GM12878 (cell line): ENCODE data around the gene STX4. TPM values are rescaled to one million over a fixed set of nuclear protein-coding genes. Genes with fewer than 3 reads are reported as not detected.

Source experiments
- ATAC-seq: fragments of 200-7000 bp; cut with Tn5 transposase; 3 replicates; pipeline ENCODE4 v1.9.1; 2020; ENCODE audit warnings: mild to moderate bottlenecking, moderate library complexity
- BruUV-seq: library from RNA; stranded (reverse); fragments of 400-500 nt; replicated peaks from 2 replicates; lab custom pipeline; 2021; lab: Mats Ljungman, UMichigan
- CTCF ChIA-PET: fragments of 300-600 bp; sonication (Branson Sonifier 250); formaldehyde crosslinking; extraction: SDS; loops from one replicate; lab custom pipeline; 2021; ENCODE audit warnings: inconsistent platforms; lab: Yijun Ruan, JAX
- POLR2A ChIA-PET: fragments of 350-600 bp; formaldehyde crosslinking; extraction: SDS; loops from one replicate; lab custom pipeline; 2021; ENCODE audit warnings: inconsistent platforms; lab: Charles Lee
- RAD21 ChIA-PET: fragments of 300-600 bp; sonication (Branson Sonifier 250); formaldehyde crosslinking; loops from one replicate; lab custom pipeline; 2023; ENCODE audit warnings: antibody characterized with exemption; ENCODE audit not compliant: unreplicated experiment; lab: Charles Lee
- SMC1A ChIA-PET: fragments of 300-600 bp; sonication (Branson Sonifier 250); formaldehyde crosslinking; loops from one replicate; lab custom pipeline; 2023; ENCODE audit not compliant: unreplicated experiment, uncharacterized antibody; lab: Charles Lee
- DNase-seq: peaks from one replicate; pipeline ENCODE4 v3.0.0-alpha.2; 2011; ENCODE audit warnings: low read depth, low spot score
- FAIRE-seq: peaks from 3 replicates; lab custom pipeline; 2011; peaks lifted over from hg19 to GRCh38; lab: Jason Lieb, UNC
- H2AFZ ChIP-seq: 2 replicates; pipeline ENCODE4 v1.6.0; 2011; ENCODE audit warnings: low read depth, low read length, control low read depth; ENCODE audit not compliant: control insufficient read depth
- H3K27ac ChIP-seq: 2 replicates; pipeline ENCODE4 v1.5.1; 2011; ENCODE audit warnings: control low read depth; ENCODE audit not compliant: control insufficient read depth, insufficient read depth
- H3K27me3 ChIP-seq, 2 experiments: replicated peaks in 1 of 2; 2 replicates each; pipeline versions ENCODE4 v1.6.0 to v1.6.1; 2011; ENCODE audit warnings: low read length in 1 of 2; ENCODE audit not compliant: control insufficient read depth in 2 of 2, insufficient read depth in 2 of 2
- H3K36me3 ChIP-seq, 2 experiments: 2 replicates each; pipeline ENCODE4 v1.5.1; 2011; ENCODE audit warnings: low read length in 1 of 2; ENCODE audit not compliant: control insufficient read depth in 2 of 2, insufficient read depth in 2 of 2
- H3K4me1 ChIP-seq: 2 replicates; pipeline ENCODE4 v1.6.1; 2011; ENCODE audit warnings: mild to moderate bottlenecking, low read length, moderate library complexity, mixed read lengths; ENCODE audit not compliant: control insufficient read depth, insufficient read depth
- H3K4me2 ChIP-seq: 2 replicates; pipeline ENCODE4 v1.6.0; 2011; ENCODE audit warnings: control low read depth; ENCODE audit not compliant: control insufficient read depth, insufficient read depth
- H3K4me3 ChIP-seq: fragments of 200-600 bp; sonication (generic); 2 replicates; pipeline ENCODE4 v1.5.1; 2016
- H3K79me2 ChIP-seq: 2 replicates; pipeline ENCODE4 v1.6.0; 2011; ENCODE audit warnings: low read length; ENCODE audit not compliant: control insufficient read depth, insufficient read depth
- H3K9ac ChIP-seq: 2 replicates; pipeline ENCODE4 v1.8.0; 2011; ENCODE audit warnings: low read length, control low read depth, mixed read lengths; ENCODE audit not compliant: control insufficient read depth, insufficient read depth
- H3K9me3 ChIP-seq: replicated peaks from 3 replicates; pipeline ENCODE4 v1.5.1; 2011; ENCODE audit warnings: mild to moderate bottlenecking, low read length; ENCODE audit not compliant: control insufficient read depth, insufficient read depth
- H4K20me1 ChIP-seq: 2 replicates; pipeline ENCODE4 v1.6.0; 2011; ENCODE audit not compliant: control insufficient read depth, insufficient read depth
- BCL11A ChIP-seq: IDR thresholded peaks from 2 replicates; pipeline ENCODE4 v1.6.1; 2011; ENCODE audit warnings: low read depth, low read length
- CEBPB ChIP-seq, 2 experiments: fragments of 150-350 bp in 1 of 2; IDR thresholded peaks; 2 replicates each; pipeline ENCODE4 v1.6.1; 2012 to 2014; ENCODE audit warnings: low read depth in 2 of 2, low read length in 2 of 2, borderline replicate concordance in 1 of 2, inconsistent platforms in 1 of 2
- CUX1 ChIP-seq: IDR thresholded peaks from 2 replicates; pipeline ENCODE4 v1.6.1; 2012; ENCODE audit warnings: improper control_type of control experiment, low read depth, low read length; ENCODE audit not compliant: insufficient replicate concordance
- EGR1 ChIP-seq, 2 experiments: IDR thresholded peaks; 1 replicate in 1 of 2; 2 replicates in 1 of 2; pipeline ENCODE4 v1.6.1; 2011 to 2012; ENCODE audit warnings: low read depth in 2 of 2, low read length in 2 of 2, borderline replicate concordance in 1 of 2, mild to moderate bottlenecking in 1 of 2, moderate library complexity in 1 of 2
- IKZF1 ChIP-seq: fragments of 450-650 bp; conservative IDR thresholded peaks from 2 replicates; pipeline ENCODE4 v1.6.1; 2017; ENCODE audit warnings: antibody characterized with exemption, mild to moderate bottlenecking
- LARP7 ChIP-seq: fragments of 450-650 bp; IDR thresholded peaks from 2 replicates; pipeline ENCODE4 v1.6.1; 2017; ENCODE audit warnings: mild to moderate bottlenecking
- PAX5 ChIP-seq: IDR thresholded peaks from 2 replicates; pipeline ENCODE4 v1.6.1; 2011; ENCODE audit warnings: low read depth, low read length, borderline replicate concordance
- RCOR1 ChIP-seq: conservative IDR thresholded peaks from 2 replicates; pipeline ENCODE4 v1.6.1; 2012; ENCODE audit warnings: low read depth, low read length, improper control_type of control experiment
- RELA ChIP-seq: fragments of 450-650 bp; IDR thresholded peaks from 2 replicates; pipeline ENCODE4 v1.8.0; 2014; ENCODE audit warnings: borderline replicate concordance; ENCODE audit not compliant: partially characterized antibody
- SMARCA5 ChIP-seq: fragments of 450-650 bp; IDR thresholded peaks from 2 replicates; pipeline ENCODE4 v1.6.1; 2017; ENCODE audit warnings: mild to moderate bottlenecking
- SP1 ChIP-seq: IDR thresholded peaks from one replicate; pipeline ENCODE4 v1.6.1; 2011; ENCODE audit warnings: low read depth, low read length
- SREBF1 ChIP-seq: IDR thresholded peaks from 2 replicates; pipeline ENCODE4 v1.6.1; 2012; ENCODE audit warnings: mild to moderate bottlenecking, low read length
- ZNF384 ChIP-seq: IDR thresholded peaks from 2 replicates; pipeline ENCODE4 v1.6.1; 2012; ENCODE audit warnings: low read depth, mild to moderate bottlenecking, low read length, improper control_type of control experiment, borderline replicate concordance
- ZNF622 ChIP-seq: fragments of 450-650 bp; IDR thresholded peaks from 2 replicates; pipeline ENCODE4 v1.6.1; 2017; ENCODE audit warnings: mild to moderate bottlenecking, inconsistent platforms
- WGBS: methylation state at CpG from one replicate; pipeline ENCODE4 v1.1.6; 2016; ENCODE audit warnings: low lambda C conversion rate; ENCODE audit not compliant: insufficient replicate concordance, insufficient coverage; ENCODE audit errors: missing lambda C conversion rate; 5-methylcytosine and 5-hydroxymethylcytosine counted together
- in situ Hi-C: fragments of 300-500 bp; cut with MboI; formaldehyde crosslinking; loops from 9 replicates; pipeline ENCODE4 v1.14.3; 2018; ENCODE audit warnings: mixed read lengths
- intact Hi-C: fragments of 100-400 bp; cut with micrococcal nuclease; formaldehyde crosslinking; loops from one replicate; pipeline ENCODE4 v1.14.2; 2022; ENCODE audit not compliant: unreplicated experiment
- polyA plus RNA-seq, 11 experiments: library from polyadenylated mRNA; depleted of rRNA in 4 of 11; unstranded in 6 of 11; stranded (reverse) in 5 of 11; fragments of >200 nt; fragmentation: Nextera tagmentation in 4 of 11; fragmentation: Illumina TruSeq in 1 of 11; extraction: Ambion mirVana in 4 of 11; extraction: Trizol in 1 of 11; gene quantifications; 1 replicate in 1 of 11; 2 replicates in 10 of 11; pipeline versions ENCODE4 v1.2.1 to v1.2.3, GENCODE V29; 2011 to 2016; ENCODE audit warnings: inconsistent platforms in 2 of 11, missing spikeins in 2 of 11, low read depth in 1 of 11
- total RNA-seq, 4 experiments: library from RNA; depleted of rRNA in 3 of 4; stranded (reverse); fragments of >200 nt in 3 of 4; fragmentation: Illumina TruSeq in 1 of 4; extraction: Trizol in 1 of 4; gene quantifications; 2 replicates each; pipeline versions ENCODE4 v1.2.1 to v1.2.3, GENCODE V29; 2013 to 2021

Gene STX4
- total and polyA plus RNA-seq, 10 of the 15 experiments (the other 5 are each of a cell fraction or from before 2014, with no cell fraction given), result 3.3 to 37.6 (median 22.6) TPM

GRCh38 chr16:31010585-31011325 lies 22.6 kb upstream of the STX4 start, which contains the start of gene STX1B:
Gene STX1B, minus strand, starts transcription at chr16:31010638. Its CDS starts 242 bp downstream, at chr16:31010396.
- Histone ChIP-seq H3K4me3 (no peak within 1 kb of the TSS), H3K36me3 (no peaks in the 10 kb centered on the region)
- RAD21 ChIA-PET, result no interaction called here

More at GRCh38 chr16:31010585-31011325, 22.6 kb upstream of the STX4 start, which contains the start of gene STX1B:
- ATAC-seq, result no peak
- BruUV-seq, result no TSS peak
- H3K9ac ChIP-seq, result no peak within 1 kb of the TSS
- SMC1A ChIA-PET, result no interaction called here
- H3K4me1 ChIP-seq, result no peaks in the 10 kb centered on the region
- no peak within 1 kb of the TSS for H2AFZ ChIP-seq
- no peaks in the 10 kb centered on the region for H3K9me3 ChIP-seq
- no peak within 1 kb of the TSS for H3K27ac ChIP-seq
- in situ Hi-C loops, result no loop called here
- CTCF ChIA-PET, result no interaction called here
- peaks cover 3 to 10% of the 10 kb centered on the region in 2 experiments for H3K27me3 ChIP-seq
- TF ChIP-seq LARP7 (no peak), EGR1 (IDR thresholded peaks at IDR 0.05; ENCODE audit: borderline replicate concordance in 1 of 2, low read depth in 2 of 2, low read length in 2 of 2) (no peak), SREBF1 (no peak), PAX5 (no peak), BCL11A (no peak), CEBPB (IDR thresholded peaks at IDR 0.05; ENCODE audit: borderline replicate concordance in 1 of 2, low read depth in 2 of 2, low read length in 2 of 2) (no peak), ZNF384 (no peak), SP1 (no peak), CUX1 (no peak), RELA (no peak), RCOR1 (no peak), IKZF1 (no peak), SMARCA5 (no peak), ZNF622 (no peak)
- TF ChIP-seq, all 136 proteins: peak for 0
- WGBS, result 27% methylated on average over 18 of the region's 45 CpGs
- intact Hi-C loops, result no loop called here
- POLR2A ChIA-PET, result no interaction called here
- no peak for FAIRE-seq
- DNase-seq, result no peak
- Histone ChIP-seq H4K20me1 (no peaks in the 10 kb centered on the region), H3K79me2 (no peaks in the 10 kb centered on the region), H3K4me2 (no peak within 1 kb of the TSS)
